ENCODE data around the gene NLRP6.

DNA sequence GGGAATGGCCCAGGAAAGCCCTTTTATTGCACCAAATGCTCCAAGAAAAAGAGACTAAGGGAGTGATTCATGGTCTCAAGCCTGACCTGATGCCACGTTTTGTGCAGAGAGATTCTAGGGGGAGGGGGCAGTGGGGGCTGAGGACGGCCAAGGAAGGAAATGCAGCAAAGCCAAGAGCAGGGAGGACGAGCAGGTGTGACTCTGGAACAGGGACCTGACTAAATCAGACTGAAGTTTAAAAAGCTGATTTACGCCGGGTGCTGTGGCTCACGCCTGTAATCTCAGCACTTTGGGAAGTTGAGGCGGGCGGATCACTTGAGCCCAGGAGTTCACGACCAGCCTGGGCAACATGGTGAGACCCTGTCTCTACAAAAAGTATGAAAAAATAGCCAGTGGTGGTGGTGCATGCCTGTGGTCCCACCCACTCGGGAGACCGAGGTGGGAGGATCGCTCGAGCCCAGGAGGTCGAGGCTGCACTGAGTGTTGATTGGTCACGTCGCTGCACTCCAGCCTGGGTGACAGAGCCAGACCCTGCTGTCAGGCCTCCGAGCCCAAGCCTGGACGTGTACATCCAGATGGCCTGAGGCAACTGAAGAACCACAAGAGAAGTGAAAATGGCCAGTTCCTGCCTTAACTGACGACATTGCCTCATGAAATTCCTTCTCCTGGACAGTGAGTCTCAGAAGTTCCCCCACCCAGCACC lies 53.3 kb downstream of the NLRP6 start:
- TF ChIP-seq EP300 (IDR thresholded peaks at IDR 0.05) (no peak), POLR2AphosphoS5 (IDR thresholded peaks at IDR 0.05) (no peak)
- TF ChIP-seq, protein P1, sequence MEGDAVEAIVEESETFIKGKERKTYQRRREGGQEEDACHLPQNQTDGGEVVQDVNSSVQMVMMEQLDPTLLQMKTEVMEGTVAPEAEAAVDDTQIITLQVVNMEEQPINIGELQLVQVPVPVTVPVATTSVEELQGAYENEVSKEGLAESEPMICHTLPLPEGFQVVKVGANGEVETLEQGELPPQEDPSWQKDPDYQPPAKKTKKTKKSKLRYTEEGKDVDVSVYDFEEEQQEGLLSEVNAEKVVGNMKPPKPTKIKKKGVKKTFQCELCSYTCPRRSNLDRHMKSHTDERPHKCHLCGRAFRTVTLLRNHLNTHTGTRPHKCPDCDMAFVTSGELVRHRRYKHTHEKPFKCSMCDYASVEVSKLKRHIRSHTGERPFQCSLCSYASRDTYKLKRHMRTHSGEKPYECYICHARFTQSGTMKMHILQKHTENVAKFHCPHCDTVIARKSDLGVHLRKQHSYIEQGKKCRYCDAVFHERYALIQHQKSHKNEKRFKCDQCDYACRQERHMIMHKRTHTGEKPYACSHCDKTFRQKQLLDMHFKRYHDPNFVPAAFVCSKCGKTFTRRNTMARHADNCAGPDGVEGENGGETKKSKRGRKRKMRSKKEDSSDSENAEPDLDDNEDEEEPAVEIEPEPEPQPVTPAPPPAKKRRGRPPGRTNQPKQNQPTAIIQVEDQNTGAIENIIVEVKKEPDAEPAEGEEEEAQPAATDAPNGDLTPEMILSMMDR (IDR thresholded peaks at IDR 0.05) = no peak

Data from esophagus muscularis mucosa (tissue), 4 donors.